GM23338 (cell line): ENCODE measurements around the gene ELANE. TPM values are rescaled to one million over a fixed set of nuclear protein-coding genes. Genes with fewer than 3 reads are reported as not detected.

ENCODE experiments used
- ATAC-seq: fragments of 200-7000 bp; cut with Tn5 transposase; 3 replicates; pipeline ENCODE4 v1.9.1; 2020
- DNase-seq: peaks from one replicate; pipeline ENCODE4 v3.0.0-alpha.2; 2015; ENCODE audit warnings: low spot score
- H2AFZ ChIP-seq: fragments of 200-600 bp; sonication (generic); 2 replicates; pipeline ENCODE4 v1.8.0; 2016; ENCODE audit warnings: antibody characterized with exemption, mild to moderate bottlenecking, moderate library complexity
- H3F3A ChIP-seq: fragments of 200-600 bp; sonication (generic); replicated peaks from 2 replicates; pipeline ENCODE4 v1.8.0; 2017; ENCODE audit warnings: antibody characterized with exemption, mixed run types, low read depth
- H3K27ac ChIP-seq: fragments of 200-600 bp; sonication (generic); 2 replicates; pipeline ENCODE4 v1.6.1; 2016; ENCODE audit warnings: low read depth
- H3K27me3 ChIP-seq: fragments of 200-600 bp; sonication (generic); 2 replicates; pipeline ENCODE4 v1.8.0; 2016; ENCODE audit warnings: mild to moderate bottlenecking, mixed run types, moderate library complexity; ENCODE audit not compliant: insufficient read depth
- H3K36me3 ChIP-seq: fragments of 200-600 bp; sonication (generic); 2 replicates; pipeline ENCODE4 v1.8.0; 2016; ENCODE audit warnings: mild to moderate bottlenecking; ENCODE audit not compliant: insufficient read depth
- H3K4me1 ChIP-seq: fragments of 200-600 bp; sonication (generic); 2 replicates; pipeline ENCODE4 v1.8.0; 2016; ENCODE audit warnings: mild to moderate bottlenecking, moderate library complexity; ENCODE audit not compliant: insufficient read depth
- H3K4me2 ChIP-seq: fragments of 200-600 bp; sonication (generic); 2 replicates; pipeline ENCODE4 v1.7.1; 2017; ENCODE audit warnings: mixed run types
- H3K4me3 ChIP-seq: fragments of 200-600 bp; sonication (generic); 2 replicates; pipeline ENCODE4 v1.6.1; 2016; ENCODE audit warnings: mixed run types
- H3K79me2 ChIP-seq: fragments of 200-600 bp; sonication (generic); replicated peaks from 2 replicates; pipeline ENCODE4 v1.8.0; 2017; ENCODE audit warnings: mild to moderate bottlenecking; ENCODE audit not compliant: insufficient read depth
- H3K9me2 ChIP-seq: fragments of 200-600 bp; sonication (generic); 2 replicates; pipeline ENCODE4 v1.8.0; 2017; ENCODE audit not compliant: insufficient read depth
- H4K20me1 ChIP-seq: fragments of 200-600 bp; sonication (generic); replicated peaks from 2 replicates; pipeline ENCODE4 v1.8.0; 2017; ENCODE audit warnings: mild to moderate bottlenecking; ENCODE audit not compliant: insufficient read depth
- H3K27ac Mint-ChIP-seq: 2 replicates; pipeline ENCODE4 v1.8.0; 2020; ENCODE audit warnings: inconsistent platforms, mild to moderate bottlenecking, moderate library complexity, mixed read lengths
- H3K27me3 Mint-ChIP-seq: 3 replicates; pipeline ENCODE4 v1.8.0; 2022; ENCODE audit warnings: low read depth, mild to moderate bottlenecking, moderate library complexity, mixed read lengths, inconsistent platforms; ENCODE audit not compliant: insufficient read depth, poor library complexity
- H3K36me3 Mint-ChIP-seq: 3 replicates; pipeline ENCODE4 v1.8.0; 2021; ENCODE audit warnings: low read depth, mild to moderate bottlenecking, inconsistent platforms, moderate library complexity, mixed read lengths
- H3K4me1 Mint-ChIP-seq: 3 replicates; pipeline ENCODE4 v1.8.0; 2020; ENCODE audit warnings: mild to moderate bottlenecking, inconsistent platforms, mixed read lengths
- H3K4me3 Mint-ChIP-seq: 3 replicates; pipeline ENCODE4 v1.8.0; 2021; ENCODE audit warnings: moderate library complexity, mild to moderate bottlenecking, inconsistent platforms, mixed read lengths
- H3K9me3 Mint-ChIP-seq: 3 replicates; pipeline ENCODE4 v1.8.0; 2020; ENCODE audit warnings: moderate library complexity, mild to moderate bottlenecking, inconsistent platforms, mixed read lengths
- CREB1 ChIP-seq: fragments of 250-450 bp; sonication (Bioruptor Pico); IDR thresholded peaks from 2 replicates; pipeline ENCODE4 v1.5.0; 2020; ENCODE audit warnings: low read depth, mild to moderate bottlenecking, moderate library complexity
- EZH2phosphoT487 ChIP-seq: fragments of 200-600 bp; sonication (generic); IDR thresholded peaks from one replicate; pipeline ENCODE4 v1.8.1; 2018; ENCODE audit warnings: antibody characterized with exemption; ENCODE audit not compliant: unreplicated experiment
- JUNB ChIP-seq: IDR thresholded peaks from one replicate; pipeline ENCODE4 v1.6.1; 2016; ENCODE audit warnings: antibody characterized with exemption; ENCODE audit not compliant: unreplicated experiment
- NANOG ChIP-seq: IDR thresholded peaks from 2 replicates; pipeline ENCODE4 v1.6.1; 2016; ENCODE audit warnings: antibody characterized with exemption, borderline replicate concordance
- STAT1 ChIP-seq: IDR thresholded peaks from one replicate; pipeline ENCODE4 v1.6.1; 2016; ENCODE audit warnings: antibody characterized with exemption; ENCODE audit not compliant: unreplicated experiment
- ZNF114 ChIP-seq: fragments of 250-450 bp; sonication (Bioruptor Pico); IDR thresholded peaks from 2 replicates; pipeline ENCODE4 v1.5.0; 2020; ENCODE audit warnings: mild to moderate bottlenecking, moderate library complexity
- ZNF331 ChIP-seq: fragments of 250-450 bp; sonication (Bioruptor Pico); IDR thresholded peaks from 2 replicates; pipeline ENCODE4 v1.5.0; 2020; ENCODE audit warnings: low read depth, mild to moderate bottlenecking, moderate library complexity
- polyA plus RNA-seq: library from polyadenylated mRNA; unstranded; fragments of >200 nt; fragmentation: Nextera tagmentation; extraction: Ambion mirVana; gene quantifications from 2 replicates; pipeline ENCODE4 v1.2.1, GENCODE V29; 2016
- total RNA-seq: library from RNA; depleted of rRNA; stranded (reverse); fragments of >200 nt; shearing (Covaris generic); gene quantifications from 2 replicates; pipeline ENCODE4 v1.2.3, GENCODE V29; 2014
- TF ChIP-seq, protein P1 (sequence below): IDR thresholded peaks from one replicate; pipeline ENCODE4 v1.6.1; 2018; ENCODE audit warnings: antibody characterized with exemption; ENCODE audit not compliant: unreplicated experiment
- TF ChIP-seq, protein P2 (sequence below): IDR thresholded peaks from 2 replicates; pipeline ENCODE4 v1.6.1; 2016; ENCODE audit warnings: antibody characterized with exemption

The ELANE gene
- total and polyA plus RNA-seq, 2 experiments from 2014 or later: not detected

DNA sequence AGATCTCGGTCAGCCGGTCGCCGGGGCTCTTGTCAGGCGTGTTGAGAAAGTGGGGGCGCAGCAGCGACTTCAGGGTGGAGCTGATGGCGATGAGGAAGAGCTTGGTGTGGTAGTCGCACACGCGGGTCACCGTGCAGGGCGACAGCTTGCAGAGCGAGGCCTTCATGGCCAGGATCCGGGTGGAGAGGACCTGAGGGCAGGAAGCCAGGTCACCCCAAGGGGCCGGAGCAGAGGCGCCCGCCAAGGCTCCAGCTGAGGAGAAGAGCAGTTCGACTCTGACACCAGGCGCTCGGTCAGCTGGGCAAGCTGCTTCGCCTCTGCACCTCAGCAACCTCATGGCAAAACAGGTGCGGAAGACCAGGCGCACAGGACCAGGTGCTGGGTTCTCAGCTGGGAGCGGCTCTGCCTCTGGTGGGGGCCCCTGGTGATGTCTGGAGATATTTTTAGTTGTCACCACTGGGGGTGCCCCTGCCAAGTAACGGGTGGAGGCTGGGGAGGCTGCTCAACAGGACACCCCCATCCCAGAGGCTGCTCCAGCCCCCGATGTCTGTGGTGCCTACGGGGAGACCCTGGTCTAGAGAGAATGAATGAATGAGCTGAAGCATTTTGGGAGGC lies 23.3 kb downstream of the ELANE start:
- no peaks in the 10 kb centered on the region for H3K9me2 ChIP-seq
- H2AFZ ChIP-seq: no peak overlapping the region
- H3K36me3 Mint-ChIP-seq: peaks cover 35% of the 10 kb centered on the region
- no peaks in the 10 kb centered on the region for H3K79me2 ChIP-seq
- no peak for DNase-seq
- H3K4me3 ChIP-seq: no peak overlapping the region
- no peak overlapping the region for H3K27ac ChIP-seq
- TF ChIP-seq ZNF331 (CRISPR knock-in tag): no peak
- TF ChIP-seq STAT1: no peak
- TF ChIP-seq NANOG: no peak
- TF ChIP-seq ZNF114: no peak
- TF ChIP-seq, protein P1, sequence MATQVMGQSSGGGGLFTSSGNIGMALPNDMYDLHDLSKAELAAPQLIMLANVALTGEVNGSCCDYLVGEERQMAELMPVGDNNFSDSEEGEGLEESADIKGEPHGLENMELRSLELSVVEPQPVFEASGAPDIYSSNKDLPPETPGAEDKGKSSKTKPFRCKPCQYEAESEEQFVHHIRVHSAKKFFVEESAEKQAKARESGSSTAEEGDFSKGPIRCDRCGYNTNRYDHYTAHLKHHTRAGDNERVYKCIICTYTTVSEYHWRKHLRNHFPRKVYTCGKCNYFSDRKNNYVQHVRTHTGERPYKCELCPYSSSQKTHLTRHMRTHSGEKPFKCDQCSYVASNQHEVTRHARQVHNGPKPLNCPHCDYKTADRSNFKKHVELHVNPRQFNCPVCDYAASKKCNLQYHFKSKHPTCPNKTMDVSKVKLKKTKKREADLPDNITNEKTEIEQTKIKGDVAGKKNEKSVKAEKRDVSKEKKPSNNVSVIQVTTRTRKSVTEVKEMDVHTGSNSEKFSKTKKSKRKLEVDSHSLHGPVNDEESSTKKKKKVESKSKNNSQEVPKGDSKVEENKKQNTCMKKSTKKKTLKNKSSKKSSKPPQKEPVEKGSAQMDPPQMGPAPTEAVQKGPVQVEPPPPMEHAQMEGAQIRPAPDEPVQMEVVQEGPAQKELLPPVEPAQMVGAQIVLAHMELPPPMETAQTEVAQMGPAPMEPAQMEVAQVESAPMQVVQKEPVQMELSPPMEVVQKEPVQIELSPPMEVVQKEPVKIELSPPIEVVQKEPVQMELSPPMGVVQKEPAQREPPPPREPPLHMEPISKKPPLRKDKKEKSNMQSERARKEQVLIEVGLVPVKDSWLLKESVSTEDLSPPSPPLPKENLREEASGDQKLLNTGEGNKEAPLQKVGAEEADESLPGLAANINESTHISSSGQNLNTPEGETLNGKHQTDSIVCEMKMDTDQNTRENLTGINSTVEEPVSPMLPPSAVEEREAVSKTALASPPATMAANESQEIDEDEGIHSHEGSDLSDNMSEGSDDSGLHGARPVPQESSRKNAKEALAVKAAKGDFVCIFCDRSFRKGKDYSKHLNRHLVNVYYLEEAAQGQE: no peak
- no peak for TF ChIP-seq JUNB
- no peaks in the 10 kb centered on the region for H3K4me1 Mint-ChIP-seq
- H3K27me3 Mint-ChIP-seq: peaks cover 22% of the 10 kb centered on the region
- H3K9me3 Mint-ChIP-seq: peaks cover 11% of the 10 kb centered on the region
- H3K4me2 ChIP-seq: no peak overlapping the region
- no peaks in the 10 kb centered on the region for H3K4me1 ChIP-seq
- no peaks in the 10 kb centered on the region for H4K20me1 ChIP-seq
- H3F3A ChIP-seq: peaks cover 12% of the 10 kb centered on the region
- H3K27ac Mint-ChIP-seq: no peak overlapping the region
- no peak overlapping the region for H3K4me3 Mint-ChIP-seq
- no peaks in the 10 kb centered on the region for H3K27me3 ChIP-seq
- no peak for ATAC-seq
- H3K36me3 ChIP-seq: no peaks in the 10 kb centered on the region; the same call in 1 of the 2 replicates

DNA sequence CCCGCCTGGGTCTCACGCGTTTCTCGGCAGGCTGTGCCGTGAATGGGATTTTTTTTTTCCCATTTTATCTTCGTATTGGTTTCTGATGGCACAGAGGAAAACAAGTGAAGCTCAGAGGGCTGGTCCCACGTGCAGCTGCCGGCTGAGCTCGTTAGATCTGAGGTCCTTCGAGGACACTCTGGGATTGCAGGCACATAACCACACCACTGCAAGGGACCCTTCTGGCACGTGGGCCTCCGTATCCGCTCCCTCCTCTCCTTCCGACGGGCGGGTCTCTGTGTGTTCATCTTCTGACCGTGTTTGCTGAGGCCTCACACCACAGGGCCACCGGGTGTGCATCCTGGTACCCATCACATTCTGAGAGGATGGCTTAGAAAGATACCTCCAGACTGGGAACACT lies 24.0 kb downstream of the ELANE start:
- Mint-ChIP-seq H3K36me3 (peaks cover 38% of the 10 kb centered on the region), H3K4me1 (no peaks in the 10 kb centered on the region), H3K9me3 (peaks cover 11% of the 10 kb centered on the region), H3K27ac (no peak overlapping the region), H3K4me3 (no peak overlapping the region), H3K27me3 (peaks cover 18% of the 10 kb centered on the region)
- no peak for DNase-seq
- Histone ChIP-seq H3F3A (peaks cover 12% of the 10 kb centered on the region), H3K9me2 (no peaks in the 10 kb centered on the region), H3K4me3 (no peak overlapping the region), H3K4me2 (no peak overlapping the region), H2AFZ (no peak overlapping the region), H3K4me1 (no peaks in the 10 kb centered on the region), H4K20me1 (no peaks in the 10 kb centered on the region), H3K79me2 (no peaks in the 10 kb centered on the region), H3K36me3 (no peaks in the 10 kb centered on the region; the same call in 1 of the 2 replicates), H3K27me3 (no peaks in the 10 kb centered on the region), H3K27ac (no peak overlapping the region)
- TF ChIP-seq JUNB: no peak
- TF ChIP-seq, protein P2, sequence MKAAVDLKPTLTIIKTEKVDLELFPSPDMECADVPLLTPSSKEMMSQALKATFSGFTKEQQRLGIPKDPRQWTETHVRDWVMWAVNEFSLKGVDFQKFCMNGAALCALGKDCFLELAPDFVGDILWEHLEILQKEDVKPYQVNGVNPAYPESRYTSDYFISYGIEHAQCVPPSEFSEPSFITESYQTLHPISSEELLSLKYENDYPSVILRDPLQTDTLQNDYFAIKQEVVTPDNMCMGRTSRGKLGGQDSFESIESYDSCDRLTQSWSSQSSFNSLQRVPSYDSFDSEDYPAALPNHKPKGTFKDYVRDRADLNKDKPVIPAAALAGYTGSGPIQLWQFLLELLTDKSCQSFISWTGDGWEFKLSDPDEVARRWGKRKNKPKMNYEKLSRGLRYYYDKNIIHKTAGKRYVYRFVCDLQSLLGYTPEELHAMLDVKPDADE: no peak
- TF ChIP-seq STAT1: no peak
- TF ChIP-seq ZNF331 (CRISPR knock-in tag): no peak
- no peak for TF ChIP-seq EZH2phosphoT487
- no peak for TF ChIP-seq ZNF114
- no peak for TF ChIP-seq CREB1
- no peak for TF ChIP-seq NANOG
- no peak for ATAC-seq
